NCI-H2196 (cell line): Measurements from ENCODE around the gene ACAA2.

Experiments used
- DNase-seq: peaks from one replicate; lab custom pipeline; 2025; ENCODE audit not compliant: unreplicated experiment; lab: John Stamatoyannopoulos, UW

The ACAA2 gene

DNA sequence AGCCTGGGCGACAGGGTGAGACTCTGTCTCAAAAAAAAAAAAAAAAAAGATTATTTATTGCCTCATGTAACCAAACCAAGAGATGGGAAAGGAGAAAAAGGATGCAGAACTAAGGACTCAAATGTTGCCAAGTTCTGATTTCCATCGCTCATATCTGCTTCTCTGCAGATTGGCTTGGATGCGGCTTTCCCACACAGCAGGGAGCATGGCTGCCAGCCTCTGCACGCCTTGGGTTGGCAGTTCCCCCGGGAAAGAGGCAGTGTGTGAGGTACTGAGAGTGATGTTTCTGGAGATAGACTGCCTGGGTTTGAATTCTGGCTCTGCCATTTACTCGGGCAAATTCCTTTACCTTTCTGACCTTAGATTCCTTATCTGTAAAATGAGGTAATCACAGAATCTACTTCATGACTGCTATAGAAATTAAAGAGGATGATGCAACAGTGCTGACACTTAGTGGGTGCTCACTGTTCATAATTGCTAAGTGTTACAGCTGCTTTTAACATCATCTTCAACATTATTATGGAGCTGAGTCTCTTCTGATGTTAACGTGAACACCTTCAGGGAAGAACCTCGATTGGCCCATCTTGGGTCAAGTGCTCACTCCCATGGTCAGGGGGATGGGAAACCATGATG is 68.8 kb downstream of the ACAA2 start:
- no peak for DNase-seq

GRCh38 chr18:49743117-49743567 is 70.2 kb downstream of the ACAA2 start:
- no peak for DNase-seq

DNA sequence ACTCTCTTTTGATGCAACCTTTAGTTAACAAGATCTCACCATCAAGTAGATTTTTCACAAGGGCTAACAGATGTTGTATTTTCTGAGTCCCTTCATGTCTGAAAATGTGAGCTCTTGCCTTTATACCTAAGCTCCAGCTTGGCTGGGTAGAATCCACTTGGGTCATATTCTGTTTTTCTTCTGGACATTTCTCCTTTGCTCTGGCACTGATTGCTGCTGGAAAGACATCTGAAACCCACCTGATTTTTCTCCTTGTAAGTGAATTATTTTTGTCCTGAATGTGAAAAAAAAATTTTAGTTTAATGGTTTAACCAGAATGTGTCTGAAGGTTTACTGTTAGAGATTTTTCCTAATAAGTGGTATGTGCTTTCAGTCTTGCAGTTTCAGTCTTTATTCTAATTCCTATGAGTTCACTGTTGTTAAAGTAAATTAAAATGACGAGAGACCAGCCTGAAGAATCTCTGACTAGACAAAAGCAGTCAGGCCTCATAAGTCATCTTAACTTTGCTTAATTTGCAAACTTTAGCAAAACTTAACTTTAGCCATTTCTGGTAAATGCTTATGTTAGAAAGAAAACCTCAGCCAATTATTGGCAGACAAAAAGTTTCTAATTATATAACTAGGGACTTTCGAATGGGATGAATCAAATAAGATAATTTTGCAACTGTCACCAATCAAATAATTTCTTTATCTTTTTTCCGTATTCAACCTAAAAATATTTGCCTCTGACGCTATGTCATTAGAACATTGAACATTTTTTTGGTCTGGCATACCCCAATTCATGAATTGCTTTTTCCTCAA is 70.8 kb downstream of the ACAA2 start:
- no peak for DNase-seq

GRCh38 chr18:49739275-49739674 is 74.1 kb downstream of the ACAA2 start:
- no peak for DNase-seq

DNA sequence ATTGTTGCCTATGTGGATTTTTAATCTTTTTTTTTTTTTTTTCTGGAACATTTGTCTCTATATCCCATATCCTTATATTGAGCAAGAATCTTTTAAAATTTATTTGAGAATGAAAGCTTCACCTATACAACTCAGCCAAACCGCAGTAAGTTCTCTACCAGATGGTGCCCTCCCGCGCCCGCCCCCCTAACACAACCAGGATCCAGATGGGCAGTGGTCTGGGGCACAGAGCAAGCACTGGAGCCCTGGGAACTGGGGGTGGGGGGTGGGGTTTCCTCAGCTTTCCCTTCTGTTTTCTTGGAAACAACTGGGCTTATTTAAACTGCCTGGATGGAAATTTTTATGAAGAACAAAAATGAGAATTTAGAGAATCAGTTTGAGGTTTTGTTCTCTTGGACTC is 74.6 kb downstream of the ACAA2 start:
- no peak for DNase-seq

- no peak for DNase-seq
Measured at GRCh38 chr18:49734836-49735235, 78.5 kb downstream of the ACAA2 start.

- DNase-seq, result no peak
Measured at GRCh38 chr18:49733896-49734585, 79.3 kb downstream of the ACAA2 start.

GRCh38 chr18:49733321-49733720 is 80.0 kb downstream of the ACAA2 start:
- DNase-seq, result no peak
